ENCODE data around the gene FGF4.
"Not testable (repeated sequence)": the region's sequence is repeated elsewhere in the genome, so short reads cannot be mapped to it uniquely, and the experiment has no call there.

Gene FGF4

GRCh38 chr11:69773626-69774353 is 1.4 kb downstream of the FGF4 start:
- DNase-seq (ENCODE audit: low read depth), result no peak

DNA sequence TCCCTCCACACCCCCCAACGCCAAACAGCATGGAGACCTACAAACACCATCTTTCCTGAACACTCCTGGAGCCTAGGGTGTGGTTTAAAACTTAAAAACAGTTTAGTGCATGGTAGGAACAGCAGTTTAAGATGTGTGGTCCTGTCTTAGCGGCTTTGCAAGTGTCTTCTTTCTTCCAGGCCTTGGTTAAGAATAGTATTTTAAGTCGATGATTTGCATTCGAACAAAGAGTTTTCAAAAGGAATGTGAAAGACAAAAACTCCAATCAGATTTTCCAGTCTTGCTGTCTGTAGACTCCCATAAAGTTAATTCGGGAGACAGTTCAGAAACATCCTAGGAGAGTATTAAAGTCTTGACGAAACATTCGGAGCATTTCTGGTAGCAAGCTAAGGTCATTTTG is 3.7 kb downstream of the FGF4 start:
- no peak for DNase-seq (ENCODE audit: low read depth)

GRCh38 chr11:69770540-69770939 is 4.6 kb downstream of the FGF4 start:
- DNase-seq (ENCODE audit: low read depth), result no peak

DNA sequence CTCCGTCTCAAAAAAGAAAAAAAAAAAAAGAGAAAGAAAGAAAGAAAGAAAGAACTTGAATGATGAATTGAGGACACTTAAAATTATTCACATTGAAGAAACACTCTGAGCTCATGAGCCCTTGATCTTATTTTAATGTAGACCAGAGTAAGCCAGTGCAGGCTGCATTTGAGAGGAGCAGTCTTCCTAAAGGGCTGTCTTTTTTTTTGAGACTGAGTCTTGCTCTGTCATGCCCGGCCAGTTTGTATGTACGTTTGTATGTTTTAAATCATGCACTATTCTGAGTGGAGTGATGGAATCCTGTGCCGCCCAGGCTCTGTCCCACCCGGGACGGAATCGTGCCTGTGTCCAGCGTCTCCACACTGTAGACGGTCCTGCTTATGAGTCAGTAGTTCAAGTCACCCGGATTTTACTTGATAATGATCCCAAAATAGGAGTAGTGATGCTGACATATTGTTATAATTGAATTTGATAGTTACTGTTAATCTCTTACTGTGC is 9.6 kb downstream of the FGF4 start:
- no peak for DNase-seq (ENCODE audit: low read depth)

DNA sequence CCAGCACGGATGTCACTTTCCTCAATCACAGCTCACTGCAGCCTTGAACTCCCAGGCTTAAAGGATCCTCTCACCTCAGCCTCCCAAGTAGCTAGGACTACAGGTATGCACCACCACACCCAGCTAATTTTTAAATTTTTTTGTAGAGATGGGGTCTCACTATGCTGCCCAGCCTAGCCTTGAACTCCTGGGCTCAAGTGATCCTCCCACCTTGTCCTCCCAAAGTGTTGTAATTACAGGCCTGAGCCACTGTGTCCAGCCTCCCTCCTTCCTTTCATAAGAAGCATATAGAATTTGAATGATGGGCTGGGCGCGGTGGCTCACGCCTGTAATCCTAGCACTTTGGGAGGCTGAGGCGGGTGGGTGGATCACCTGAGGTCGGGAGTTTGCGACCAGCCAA is 10.2 kb downstream of the FGF4 start:
- DNase-seq (ENCODE audit: low read depth), result not testable (repeated sequence)

DNA sequence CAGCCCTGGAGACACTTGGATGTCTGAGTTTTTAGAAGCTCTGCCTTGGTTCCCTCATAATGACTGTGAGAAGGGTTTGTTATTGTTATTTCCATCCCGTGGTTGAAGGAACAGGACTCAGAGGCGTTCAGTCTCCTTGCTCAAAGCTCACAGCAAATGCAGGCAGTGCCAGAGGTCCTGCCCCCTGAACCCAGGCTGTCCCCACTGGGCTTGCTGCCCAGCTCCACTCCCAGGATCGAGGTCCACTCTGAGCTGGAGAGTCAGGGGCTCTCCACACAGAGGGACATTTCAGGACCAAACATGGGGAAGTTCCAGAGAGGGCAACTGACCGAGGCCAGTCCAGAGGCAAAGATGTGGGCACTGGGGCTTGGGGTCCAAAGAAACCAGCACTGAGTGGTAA is 14.8 kb downstream of the FGF4 start:
- no peak for DNase-seq (ENCODE audit: low read depth)

- DNase-seq (ENCODE audit: low read depth), result no peak
Measured at GRCh38 chr11:69752890-69753289, 22.3 kb downstream of the FGF4 start.

GRCh38 chr11:69750875-69751597 is 24.1 kb downstream of the FGF4 start:
- no peak for DNase-seq (ENCODE audit: low read depth)

DNA sequence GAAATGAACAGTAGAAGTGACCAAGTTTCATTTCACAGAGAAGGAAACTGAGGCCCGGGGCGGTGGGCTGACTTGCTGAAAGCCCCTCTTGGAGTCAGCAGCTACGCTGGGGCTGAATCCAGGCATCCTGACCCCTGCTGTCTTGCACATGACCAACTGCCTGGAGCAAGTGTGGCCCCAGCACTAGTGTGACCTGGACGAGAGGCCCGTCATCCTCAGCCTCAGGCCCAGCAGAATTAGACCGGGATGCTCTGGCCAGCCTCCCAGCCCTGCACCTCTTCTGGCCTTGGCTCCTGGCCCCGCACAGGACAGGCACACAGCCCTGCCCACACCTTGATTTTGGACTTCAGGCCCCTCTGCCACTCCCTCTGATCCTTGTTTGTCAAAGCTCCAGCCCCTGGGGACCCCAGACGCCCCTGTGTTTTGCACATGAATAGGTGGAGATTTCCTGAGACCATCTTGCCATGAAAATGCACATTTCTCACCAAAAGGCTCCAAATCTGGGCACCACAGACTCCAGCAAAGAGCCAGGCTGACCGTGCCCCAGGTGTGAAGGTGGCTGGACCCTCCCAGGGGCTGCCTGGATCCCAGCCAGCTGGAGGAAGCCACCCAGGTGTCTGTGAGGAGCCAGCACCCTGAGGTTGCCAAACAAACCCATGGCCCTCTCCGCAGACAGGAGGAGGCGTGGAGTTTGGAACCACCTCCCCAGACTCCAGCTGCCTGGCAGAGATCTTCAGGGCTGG is 24.9 kb downstream of the FGF4 start:
- DNase-seq (ENCODE audit: low read depth), result no peak

GRCh38 chr11:69748637-69749036 is 26.5 kb downstream of the FGF4 start:
- DNase-seq (ENCODE audit: low read depth), result no peak

DNA sequence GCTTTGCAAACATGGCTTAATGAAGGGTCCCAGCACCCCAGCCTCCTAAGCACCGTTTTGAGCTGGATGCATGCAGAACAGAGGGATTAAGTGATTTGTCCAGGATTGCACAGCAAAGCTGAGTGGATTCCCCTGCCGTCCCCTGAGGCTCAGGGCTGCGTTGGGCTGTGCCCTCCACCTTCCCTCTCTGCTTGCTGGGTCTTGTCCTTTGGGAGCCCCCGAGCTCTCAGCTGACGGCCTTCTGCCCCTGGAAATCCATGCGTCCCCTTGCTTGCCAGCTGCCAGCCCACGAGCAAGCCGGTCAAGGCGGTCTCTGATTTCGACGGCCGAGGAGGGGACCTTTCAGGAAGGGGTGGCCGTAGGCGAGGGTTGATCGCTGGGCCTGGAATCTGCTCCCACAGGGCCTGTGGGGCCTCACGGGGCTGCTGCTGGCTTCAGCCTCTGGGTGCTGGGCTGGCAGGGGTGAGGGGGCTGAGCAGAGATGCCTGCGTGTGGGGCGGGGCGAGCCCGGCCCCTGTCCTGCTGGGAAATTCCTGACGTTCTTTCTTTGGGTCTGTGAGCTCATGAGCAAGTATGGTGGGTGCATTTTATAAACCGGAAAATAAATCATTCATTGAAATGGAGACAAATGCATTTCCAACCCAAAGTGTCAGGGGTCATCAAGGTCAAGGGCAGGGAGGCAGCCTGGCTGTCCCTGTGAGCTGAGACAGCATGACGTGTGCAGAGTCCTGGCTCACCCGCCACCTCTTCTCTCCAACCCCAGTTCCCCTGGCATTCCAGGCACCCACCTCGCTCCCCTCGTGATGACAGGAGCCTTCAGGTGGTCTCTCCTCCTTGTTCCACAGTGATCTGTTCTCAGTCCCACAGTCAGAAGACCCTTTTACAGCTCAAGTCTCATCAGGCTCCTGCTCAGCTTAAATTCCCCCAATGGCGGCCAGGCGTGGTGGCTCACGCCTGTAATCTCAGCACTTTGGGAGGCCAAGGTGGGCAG is 28.1 kb downstream of the FGF4 start:
- no peak for DNase-seq (ENCODE audit: low read depth)

- no peak for DNase-seq (ENCODE audit: low read depth)
Measured at GRCh38 chr11:69746140-69746539, 29.0 kb downstream of the FGF4 start.

DNA sequence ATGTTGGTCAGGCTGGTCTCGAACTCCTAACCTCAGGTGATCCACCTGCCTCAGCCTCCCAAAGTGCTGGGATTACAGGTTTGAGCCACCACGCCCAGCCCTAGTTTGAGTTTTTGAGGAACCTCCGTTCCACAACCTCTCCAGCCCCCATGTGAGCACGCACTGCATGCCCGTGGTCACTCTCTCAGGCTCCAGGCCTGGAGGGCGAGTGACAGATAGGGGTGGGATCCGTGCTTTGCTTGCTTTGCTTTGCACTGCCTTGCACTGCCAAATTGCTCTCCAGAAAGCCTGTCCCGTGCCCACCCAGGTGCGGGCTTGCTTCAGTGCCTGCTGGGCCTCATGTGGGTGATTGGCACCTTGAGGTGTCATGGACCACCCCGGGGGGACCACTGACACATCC is 29.9 kb downstream of the FGF4 start:
- DNase-seq (ENCODE audit: low read depth), result no peak

GRCh38 chr11:69744435-69744834 is 30.7 kb downstream of the FGF4 start:
- DNase-seq (ENCODE audit: low read depth), result no peak

DNA sequence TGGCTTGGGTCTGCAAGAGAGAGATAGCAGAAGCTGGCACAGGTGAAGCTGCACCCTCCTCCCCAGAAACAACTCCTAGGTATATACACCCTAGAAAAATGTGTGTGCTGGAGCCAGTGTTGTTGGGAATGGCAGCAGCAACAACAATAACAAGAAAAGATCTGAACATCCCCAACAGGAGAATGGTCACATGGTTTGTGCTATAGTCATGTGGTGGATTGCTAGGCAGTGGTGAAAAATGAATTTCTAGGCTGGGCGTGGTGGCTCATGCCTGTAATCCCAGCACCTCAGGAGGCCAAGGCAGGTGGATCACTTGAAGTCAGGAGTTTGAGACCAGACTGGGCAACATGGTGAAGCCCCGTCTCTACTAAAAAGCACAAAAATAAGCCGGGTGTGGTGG is 40.3 kb downstream of the FGF4 start:
- no peak for DNase-seq (ENCODE audit: low read depth)

GRCh38 chr11:69734367-69734766 is 40.8 kb downstream of the FGF4 start:
- DNase-seq (ENCODE audit: low read depth), result no peak

DNA sequence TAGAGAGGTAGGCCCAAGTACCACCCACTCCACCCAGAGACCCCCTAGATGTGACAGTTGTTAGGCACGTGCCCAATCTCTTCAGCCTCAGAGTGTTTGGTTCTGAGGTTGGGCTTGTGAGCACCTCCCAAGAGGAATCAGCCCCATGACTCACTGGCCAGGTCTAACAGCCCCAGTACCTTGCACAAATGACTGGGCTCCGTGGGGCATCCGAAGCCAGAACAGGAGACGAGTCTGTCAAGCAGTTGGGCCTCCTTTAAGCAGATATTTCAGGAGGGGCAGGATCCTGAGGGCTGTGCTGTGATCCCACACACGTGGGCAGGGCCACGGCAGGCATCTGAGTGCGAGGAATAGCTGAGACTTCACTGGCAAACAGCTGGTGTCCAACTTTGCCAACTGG is 42.2 kb downstream of the FGF4 start:
- DNase-seq (ENCODE audit: low read depth), result no peak

- DNase-seq (ENCODE audit: low read depth), result no peak
Measured at GRCh38 chr11:69731110-69731509, 44.0 kb downstream of the FGF4 start.

- DNase-seq (ENCODE audit: low read depth), result no peak
Measured at GRCh38 chr11:69730500-69730899, 44.6 kb downstream of the FGF4 start.

DNA sequence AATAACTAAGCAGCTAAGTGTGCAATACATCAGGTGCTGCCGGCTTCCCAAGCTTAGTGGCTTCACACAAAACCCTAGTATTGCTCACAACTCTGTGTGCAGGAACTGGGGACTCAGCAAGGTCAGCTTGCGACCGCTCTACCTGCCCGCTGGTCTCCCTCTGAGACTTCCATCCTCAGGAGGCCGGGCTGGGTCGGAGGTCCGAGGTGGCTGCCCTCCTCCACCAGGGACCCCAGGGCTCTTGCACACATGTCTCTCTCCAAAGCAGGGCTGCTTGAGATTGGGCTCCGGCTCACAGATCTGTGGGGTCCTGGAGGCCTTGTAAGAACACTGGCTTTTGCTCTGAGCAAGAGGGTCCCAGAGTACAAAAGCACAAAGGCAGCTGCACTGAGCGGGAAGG is 45.9 kb downstream of the FGF4 start:
- no peak for DNase-seq (ENCODE audit: low read depth)

GRCh38 chr11:69727266-69727665 is 47.9 kb downstream of the FGF4 start:
- DNase-seq (ENCODE audit: low read depth), result no peak

DNA sequence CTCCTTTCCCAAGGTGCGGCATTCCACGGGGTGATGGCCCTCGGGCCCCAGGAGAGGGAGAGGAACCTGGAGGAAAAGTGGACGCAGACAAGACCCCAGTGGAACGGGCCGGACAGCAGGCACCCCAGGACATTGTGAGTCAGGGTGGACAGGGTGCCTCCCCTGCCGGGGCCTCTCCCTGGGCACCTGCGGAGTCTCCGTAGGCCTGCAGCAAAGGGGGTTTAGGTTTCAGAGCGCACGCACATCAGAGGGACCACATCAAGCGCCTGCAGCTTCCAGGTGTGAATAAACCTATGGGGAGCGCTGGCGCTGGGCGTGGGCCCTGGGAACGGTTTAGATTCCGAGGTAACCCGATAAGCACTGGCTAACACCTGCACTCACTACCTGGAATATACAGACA is 48.7 kb downstream of the FGF4 start:
- no peak for DNase-seq (ENCODE audit: low read depth)
